Keratinocyte (primary cell): ENCODE data around the gene TCP11L2.

Experiments used
- CTCF ChIP-seq, 3 experiments: IDR thresholded peaks in 1 of 3; conservative IDR thresholded peaks in 1 of 3; optimal IDR thresholded peaks in 1 of 3; 2 replicates in 2 of 3; 3 replicates in 1 of 3; pipeline versions ENCODE3 to v1.5.1; 2011; ENCODE audit warnings: low read length in 3 of 3, mild to moderate bottlenecking in 3 of 3, moderate library complexity in 2 of 3, control low read depth in 1 of 3, inconsistent platforms in 1 of 3; ENCODE audit not compliant: insufficient read depth in 2 of 3; ENCODE audit errors: extremely low read depth in 1 of 3
- EZH2 ChIP-seq: IDR thresholded peaks from one replicate; pipeline ENCODE4 v1.6.1; 2012; ENCODE audit warnings: inconsistent platforms, mild to moderate bottlenecking, low read length, moderate library complexity

- TF ChIP-seq CTCF (optimal IDR thresholded peaks at IDR 0.05 in 1 of 3, IDR thresholded peaks at IDR 0.05 in 1 of 3, conservative IDR thresholded peaks at IDR 0.05 in 1 of 3; ENCODE audit: extremely low read depth in 1 of 3, insufficient read depth in 2 of 3, low read length in 3 of 3) (no peak), EZH2 (no peak)
Observed at GRCh38 chr12:106254724-106255123, 47.8 kb upstream of the TCP11L2 start.
